Astrocyte (in vitro differentiated cells and primary cell): ENCODE results near the gene LASP1NB.
"Not testable (repeated sequence)": the region's sequence is repeated elsewhere in the genome, so short reads cannot be mapped to it uniquely, and the experiment has no call there.

ENCODE experiments used
- DNase-seq: peaks from one replicate; pipeline ENCODE4 v3.0.0-alpha.2; 2010; ENCODE audit warnings: low read depth
- FAIRE-seq: peaks from 2 replicates; lab custom pipeline; 2011; peaks lifted over from hg19 to GRCh38; lab: Jason Lieb, UNC
- H2AFZ ChIP-seq: 2 replicates; pipeline ENCODE4 v1.6.0; 2012; ENCODE audit warnings: low read depth, low read length, inconsistent platforms
- H3K27ac ChIP-seq: 2 replicates; pipeline ENCODE4 v1.5.1; 2011; ENCODE audit warnings: low read depth, low read length, inconsistent platforms
- H3K27me3 ChIP-seq: 2 replicates; pipeline ENCODE4 v1.6.0; 2011; ENCODE audit warnings: low read length, inconsistent platforms; ENCODE audit not compliant: insufficient read depth
- H3K36me3 ChIP-seq: 2 replicates; pipeline ENCODE4 v1.5.1; 2011; ENCODE audit warnings: low read length, inconsistent platforms; ENCODE audit not compliant: insufficient read depth
- H3K4me1 ChIP-seq: 2 replicates; pipeline ENCODE4 v1.5.1; 2011; ENCODE audit warnings: low read length, inconsistent platforms; ENCODE audit not compliant: insufficient read depth
- H3K4me2 ChIP-seq: 2 replicates; pipeline ENCODE4 v1.6.0; 2012; ENCODE audit warnings: low read length, inconsistent platforms
- H3K4me3 ChIP-seq: 2 replicates; pipeline ENCODE4 v1.5.1; 2011; ENCODE audit warnings: low read depth, mild to moderate bottlenecking, low read length, inconsistent platforms; ENCODE audit not compliant: insufficient read depth
- H3K79me2 ChIP-seq: 2 replicates; pipeline ENCODE4 v1.6.0; 2012; ENCODE audit warnings: mild to moderate bottlenecking, low read length, inconsistent platforms; ENCODE audit not compliant: insufficient read depth
- H3K9ac ChIP-seq: 2 replicates; pipeline ENCODE4 v1.6.0; 2012; ENCODE audit warnings: mild to moderate bottlenecking, low read length, inconsistent platforms
- H3K9me3 ChIP-seq: 2 replicates; pipeline ENCODE4 v1.5.1; 2012; ENCODE audit warnings: low read depth, mild to moderate bottlenecking, low read length, inconsistent platforms; ENCODE audit not compliant: insufficient read depth
- H4K20me1 ChIP-seq: 2 replicates; pipeline ENCODE4 v1.6.0; 2012; ENCODE audit warnings: low read length, inconsistent platforms; ENCODE audit not compliant: insufficient read depth
- H3K27ac Mint-ChIP-seq: one replicate; pipeline ENCODE4 v1.8.0; 2021; ENCODE audit warnings: mild to moderate bottlenecking, mixed read lengths; ENCODE audit not compliant: unreplicated experiment
- H3K27me3 Mint-ChIP-seq: one replicate; pipeline ENCODE4 v1.8.0; 2021; ENCODE audit warnings: low read depth, mixed read lengths; ENCODE audit not compliant: unreplicated experiment
- H3K36me3 Mint-ChIP-seq: one replicate; pipeline ENCODE4 v1.8.0; 2021; ENCODE audit warnings: low read depth, mixed read lengths; ENCODE audit not compliant: unreplicated experiment
- H3K4me1 Mint-ChIP-seq: one replicate; pipeline ENCODE4 v1.8.0; 2021; ENCODE audit warnings: low read depth, mixed read lengths; ENCODE audit not compliant: unreplicated experiment
- H3K4me3 Mint-ChIP-seq: one replicate; pipeline ENCODE4 v1.8.0; 2021; ENCODE audit warnings: mild to moderate bottlenecking, moderate library complexity, mixed read lengths; ENCODE audit not compliant: unreplicated experiment
- H3K9me3 Mint-ChIP-seq: one replicate; pipeline ENCODE4 v1.8.0; 2021; ENCODE audit warnings: mild to moderate bottlenecking, mixed read lengths; ENCODE audit not compliant: unreplicated experiment
- CTCF ChIP-seq: IDR thresholded peaks from 2 replicates; pipeline ENCODE4 v1.5.1; 2011; ENCODE audit warnings: low read depth, mild to moderate bottlenecking, inconsistent platforms, low read length, moderate library complexity; ENCODE audit not compliant: insufficient read depth
- EZH2 ChIP-seq: IDR thresholded peaks from 2 replicates; pipeline ENCODE4 v1.6.1; 2012; ENCODE audit warnings: mild to moderate bottlenecking, low read length, inconsistent platforms; ENCODE audit not compliant: insufficient read depth

Gene LASP1NB

DNA sequence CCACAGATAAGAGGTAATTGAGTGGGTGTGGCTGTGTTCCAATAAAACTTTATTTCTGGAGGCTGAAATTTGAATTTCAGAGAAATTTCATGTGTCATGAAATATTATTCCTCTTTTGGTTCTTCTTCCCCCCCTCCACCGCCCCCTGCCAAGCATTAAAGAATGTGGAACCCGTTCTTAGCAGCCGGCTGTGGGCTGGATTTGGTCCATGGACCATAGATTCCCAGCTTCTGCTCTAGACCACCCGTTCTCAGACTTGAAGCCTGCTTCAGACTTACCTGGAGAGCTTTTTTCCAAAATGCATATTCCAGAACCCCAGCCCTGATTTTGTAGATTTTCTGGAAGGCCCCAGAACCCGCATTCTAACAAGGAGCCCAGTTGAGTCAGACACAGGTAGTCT is 15.1 kb upstream of the LASP1NB start:
- DNase-seq = no peak
- no peak for FAIRE-seq
- Mint-ChIP-seq H3K27ac (peak overlapping the region; percentile 85), H3K27me3 (no peaks in the 10 kb centered on the region), H3K9me3 (no peaks in the 10 kb centered on the region), H3K4me1 (peaks cover 16% of the 10 kb centered on the region), H3K4me3 (no peak overlapping the region), H3K36me3 (peaks cover 16% of the 10 kb centered on the region)
- Histone ChIP-seq H2AFZ (no peak overlapping the region), H3K4me3 (no peak overlapping the region), H3K4me2 (no peak overlapping the region), H4K20me1 (peaks cover 95% of the 10 kb centered on the region), H3K27ac (no peak overlapping the region), H3K4me1 (peaks cover 13% of the 10 kb centered on the region), H3K9me3 (no peaks in the 10 kb centered on the region), H3K36me3 (peaks cover 24% of the 10 kb centered on the region), H3K27me3 (no peaks in the 10 kb centered on the region), H3K79me2 (peaks cover 83% of the 10 kb centered on the region), H3K9ac (no peak overlapping the region)
- no peak for TF ChIP-seq EZH2
- TF ChIP-seq CTCF = no peak

DNA sequence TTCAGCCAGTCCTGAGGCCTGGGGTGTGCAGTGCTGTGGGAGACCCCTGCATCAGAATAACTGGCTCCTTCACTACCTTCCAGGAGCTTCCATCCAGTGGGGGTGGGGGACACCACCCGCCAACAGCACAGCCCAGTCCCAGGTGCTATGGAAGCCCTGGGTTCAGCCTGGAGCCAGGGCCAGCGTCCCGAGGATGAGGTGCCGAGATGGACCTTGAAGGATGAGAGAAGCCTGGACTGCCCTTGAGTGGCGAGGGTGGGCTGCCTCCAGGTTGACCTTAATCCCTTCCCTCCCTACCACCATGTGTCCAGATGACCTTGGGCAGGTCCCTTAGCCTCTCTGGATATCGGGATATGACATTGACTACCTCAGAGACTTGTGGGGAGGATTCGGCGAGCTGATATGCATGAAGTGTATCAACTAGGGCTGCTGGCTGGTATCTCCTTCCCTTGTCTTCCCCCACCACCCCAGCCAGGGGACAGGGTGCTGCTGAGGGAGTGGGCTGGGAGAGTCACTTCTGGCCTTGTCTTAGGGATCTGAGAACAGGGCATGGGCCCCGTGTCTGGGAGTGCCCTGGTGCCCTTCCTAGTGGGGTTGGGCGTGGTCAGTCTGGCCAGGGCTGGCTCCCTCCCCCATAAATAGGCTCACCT is 14.2 kb upstream of the LASP1NB start:
- H3K4me2 ChIP-seq = no peak overlapping the region
- no peak for FAIRE-seq
- H3K9ac ChIP-seq = no peak overlapping the region
- H3K27ac ChIP-seq = no peak overlapping the region
- H3K27ac Mint-ChIP-seq = no peak overlapping the region
- H4K20me1 ChIP-seq = peaks cover 95% of the 10 kb centered on the region
- no peaks in the 10 kb centered on the region for H3K27me3 ChIP-seq
- H2AFZ ChIP-seq = no peak overlapping the region
- peaks cover 14% of the 10 kb centered on the region for H3K4me1 Mint-ChIP-seq
- no peaks in the 10 kb centered on the region for H3K9me3 ChIP-seq
- no peaks in the 10 kb centered on the region for H3K27me3 Mint-ChIP-seq
- no peak for DNase-seq
- peaks cover 74% of the 10 kb centered on the region for H3K79me2 ChIP-seq
- no peak for TF ChIP-seq EZH2
- no peak for TF ChIP-seq CTCF
- H3K36me3 ChIP-seq = peaks cover 24% of the 10 kb centered on the region
- H3K4me3 ChIP-seq = no peak overlapping the region
- H3K4me1 ChIP-seq = peaks cover 10% of the 10 kb centered on the region
- H3K9me3 Mint-ChIP-seq = no peaks in the 10 kb centered on the region
- H3K4me3 Mint-ChIP-seq = no peak overlapping the region
- H3K36me3 Mint-ChIP-seq = peaks cover 17% of the 10 kb centered on the region

- not testable (repeated sequence) for H3K27ac ChIP-seq, FAIRE-seq, DNase-seq, H3K9ac ChIP-seq, H3K9me3 Mint-ChIP-seq, H3K27ac Mint-ChIP-seq, H3K27me3 ChIP-seq, H3K9me3 ChIP-seq, H2AFZ ChIP-seq, H3K4me1 ChIP-seq, H3K4me3 ChIP-seq, H3K4me2 ChIP-seq, H3K4me3 Mint-ChIP-seq, H3K27me3 Mint-ChIP-seq
- peaks cover 18% of the 10 kb centered on the region for H3K36me3 Mint-ChIP-seq
- peaks cover 12% of the 10 kb centered on the region for H3K4me1 Mint-ChIP-seq
- H3K36me3 ChIP-seq = peaks cover 24% of the 10 kb centered on the region
- H3K79me2 ChIP-seq = peaks cover 70% of the 10 kb centered on the region
- H4K20me1 ChIP-seq = peaks cover 94% of the 10 kb centered on the region
Measured at GRCh38 chr17:38911731-38912081, 13.7 kb upstream of the LASP1NB start.
